Cardiac septum (tissue), 1 donor: Measurements from ENCODE around the gene KIRREL3. TPM values are rescaled to one million over a fixed set of nuclear protein-coding genes. Genes with fewer than 3 reads are reported as not detected.

ENCODE experiments used
- DNase-seq: peaks from one replicate; pipeline ENCODE4 v3.0.0-alpha.2; 2020; ENCODE audit warnings: low spot score
- intact Hi-C: fragments of 100-400 bp; cut with DNase I; formaldehyde crosslinking; loops from one replicate; pipeline ENCODE4 v1.14.0; 2022
- total RNA-seq: library from RNA; stranded (reverse); fragmentation: NEBNext Ultra II Directional; extraction: Animal tissue kit (Norgen Biotek cat#: 25700); gene quantifications from one replicate; pipeline ENCODE4 v1.2.1, GENCODE V29; 2021
- donor health status: DM: no; HTN: no; CAD: no.

Gene KIRREL3
- total RNA-seq, 1 donor from 2014 or later = 0.30 TPM

DNA sequence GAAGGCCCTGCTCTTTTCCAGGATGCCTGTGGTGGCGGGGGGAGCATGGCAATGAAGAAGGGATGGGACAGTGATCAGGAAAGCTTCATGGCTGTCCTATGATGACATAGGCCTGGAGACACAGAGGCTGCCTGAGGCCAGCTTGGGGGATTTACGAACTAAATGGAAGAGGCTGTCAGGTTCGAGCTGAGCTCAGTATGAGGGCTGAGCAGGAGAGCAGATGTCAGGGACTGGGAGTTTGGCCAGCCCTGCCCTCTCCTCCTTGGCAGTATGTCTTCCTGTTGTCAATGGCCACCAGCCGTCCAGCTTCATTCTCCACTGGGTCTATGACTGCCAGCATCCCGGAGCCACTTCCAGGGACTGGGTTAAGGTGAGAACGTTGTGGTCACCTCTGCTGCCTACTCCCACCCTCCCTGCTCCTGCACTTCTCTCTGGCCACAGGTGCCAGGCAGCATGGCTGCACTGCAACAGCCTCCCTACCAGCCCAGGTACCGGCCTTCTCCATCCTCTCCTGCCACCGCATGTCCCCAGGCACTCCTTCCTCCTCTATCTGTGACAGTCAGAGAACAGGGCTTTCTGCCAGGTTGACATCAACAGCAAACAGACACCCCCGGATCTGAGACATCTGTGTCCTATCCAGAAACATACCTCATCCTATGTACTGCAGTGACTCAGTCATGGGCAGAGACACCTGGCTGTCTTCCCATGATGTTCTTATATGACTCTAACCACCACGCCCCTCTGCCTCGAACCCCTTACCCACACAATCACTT, 75.1 kb downstream of the KIRREL3 start:
- intact Hi-C loops = no loop called here
- DNase-seq = no peak

GRCh38 chr11:126924376-126925040, 76.1 kb downstream of the KIRREL3 start:
- DNase-seq = no peak
- intact Hi-C loops = no loop called here

DNA sequence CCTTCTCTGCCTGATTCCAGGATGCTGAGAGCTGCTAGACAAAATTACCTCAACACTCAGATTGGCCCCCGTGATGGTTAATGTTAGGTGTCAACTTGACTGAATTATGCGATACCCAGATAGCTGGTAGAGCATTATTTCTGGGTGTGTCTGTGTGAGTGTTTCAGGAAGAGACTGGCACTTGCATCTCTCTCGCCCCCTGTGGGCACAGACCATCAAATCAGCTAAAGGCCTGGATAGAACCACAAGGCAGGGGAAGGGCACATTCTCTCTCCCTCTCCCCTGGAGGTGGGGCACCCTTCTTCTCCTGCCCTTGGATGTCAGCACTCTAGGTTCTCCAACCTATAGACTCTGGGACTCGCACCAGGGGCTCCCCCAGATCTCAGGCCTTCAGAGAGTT, 79.7 kb downstream of the KIRREL3 start:
- intact Hi-C loops = no loop called here
- no peak for DNase-seq

- no peak for DNase-seq
- intact Hi-C loops = no loop called here
These were observed 81.3 kb downstream of the KIRREL3 start for GRCh38 chr11:126919147-126919823.

GRCh38 chr11:126918556-126918955, 82.0 kb downstream of the KIRREL3 start:
- intact Hi-C loops = no loop called here
- DNase-seq = no peak

GRCh38 chr11:126917531-126918204, 82.9 kb downstream of the KIRREL3 start:
- intact Hi-C loops = no loop called here
- no peak for DNase-seq

GRCh38 chr11:126915430-126915829, 85.1 kb downstream of the KIRREL3 start:
- intact Hi-C loops = no loop called here
- DNase-seq = no peak

DNA sequence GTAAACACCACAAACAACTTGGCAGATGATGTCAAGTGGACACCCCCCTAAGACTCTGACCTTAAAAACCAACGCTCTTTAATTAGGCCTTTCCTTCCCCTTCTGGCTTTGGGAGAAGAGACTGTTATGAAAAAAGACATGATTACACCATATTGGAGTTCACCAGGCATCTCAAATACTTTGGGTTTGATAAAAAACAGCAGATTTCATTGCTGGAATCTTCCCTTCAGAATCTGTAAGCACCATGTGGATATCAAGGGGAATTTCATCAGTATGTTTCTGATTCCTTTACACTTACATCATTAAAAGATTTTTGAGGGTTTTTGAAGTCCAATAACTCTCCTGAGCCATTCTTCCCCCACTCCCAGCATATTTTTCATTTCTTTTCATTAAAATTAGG, 85.6 kb downstream of the KIRREL3 start:
- intact Hi-C loops = no loop called here
- no peak for DNase-seq

DNA sequence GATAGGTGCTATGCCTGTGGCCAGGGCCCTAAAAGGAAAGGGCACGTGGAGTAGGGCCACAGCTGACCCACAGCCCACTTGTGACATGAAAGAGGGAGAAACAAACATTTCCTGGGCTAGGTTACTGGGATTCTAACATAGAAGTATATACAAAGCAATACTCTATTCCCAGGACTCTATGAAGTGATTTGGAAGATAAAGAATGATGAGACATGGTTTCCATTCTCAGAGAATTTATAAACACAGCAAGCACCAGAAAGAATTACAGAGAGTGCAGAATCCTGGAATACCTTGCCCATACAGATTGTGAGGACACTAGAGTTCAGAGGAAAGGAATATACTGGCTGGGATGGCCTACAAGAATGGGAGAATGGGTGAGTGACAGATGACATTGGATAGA, 86.4 kb downstream of the KIRREL3 start:
- DNase-seq = no peak
- intact Hi-C loops = no loop called here

DNA sequence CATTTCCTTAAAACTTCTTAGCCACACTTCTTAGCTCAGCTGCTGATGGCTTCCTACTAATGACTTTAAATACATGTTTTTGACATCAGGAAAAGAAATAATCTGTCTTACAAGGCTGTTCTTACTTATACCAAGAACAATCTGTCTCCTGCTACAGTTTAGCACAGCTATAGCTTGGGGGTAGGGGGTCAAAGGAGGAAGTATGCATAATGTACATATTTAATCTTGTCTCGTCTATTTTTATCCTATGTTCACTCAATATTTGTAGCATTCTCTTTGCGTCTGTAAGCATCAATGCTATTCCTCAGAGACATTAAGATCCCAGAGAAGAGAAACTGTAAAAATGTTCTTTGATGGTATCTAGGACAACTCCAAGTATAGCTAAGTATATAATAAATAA, 96.0 kb downstream of the KIRREL3 start:
- DNase-seq = no peak
- intact Hi-C loops = no loop called here

DNA sequence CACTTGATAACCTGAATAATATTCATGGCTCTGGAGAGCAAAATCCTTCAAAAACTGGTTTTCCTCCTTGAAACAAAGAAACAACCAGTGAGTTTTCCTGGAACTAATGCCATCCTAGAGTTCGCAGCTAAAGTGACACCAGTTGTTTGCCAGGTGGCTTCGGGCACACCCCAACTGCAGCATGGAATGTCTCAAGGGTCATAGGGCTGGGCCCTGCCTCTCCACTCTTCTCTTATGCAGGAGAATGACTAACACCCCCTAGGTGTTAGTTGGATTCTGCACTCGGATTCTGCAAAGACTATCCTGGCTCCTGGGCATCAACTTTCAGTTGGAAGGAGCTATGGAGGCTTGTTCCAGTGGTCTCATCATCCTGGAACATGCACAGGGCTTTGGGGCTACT, 98.8 kb downstream of the KIRREL3 start:
- intact Hi-C loops = no loop called here
- no peak for DNase-seq

DNA sequence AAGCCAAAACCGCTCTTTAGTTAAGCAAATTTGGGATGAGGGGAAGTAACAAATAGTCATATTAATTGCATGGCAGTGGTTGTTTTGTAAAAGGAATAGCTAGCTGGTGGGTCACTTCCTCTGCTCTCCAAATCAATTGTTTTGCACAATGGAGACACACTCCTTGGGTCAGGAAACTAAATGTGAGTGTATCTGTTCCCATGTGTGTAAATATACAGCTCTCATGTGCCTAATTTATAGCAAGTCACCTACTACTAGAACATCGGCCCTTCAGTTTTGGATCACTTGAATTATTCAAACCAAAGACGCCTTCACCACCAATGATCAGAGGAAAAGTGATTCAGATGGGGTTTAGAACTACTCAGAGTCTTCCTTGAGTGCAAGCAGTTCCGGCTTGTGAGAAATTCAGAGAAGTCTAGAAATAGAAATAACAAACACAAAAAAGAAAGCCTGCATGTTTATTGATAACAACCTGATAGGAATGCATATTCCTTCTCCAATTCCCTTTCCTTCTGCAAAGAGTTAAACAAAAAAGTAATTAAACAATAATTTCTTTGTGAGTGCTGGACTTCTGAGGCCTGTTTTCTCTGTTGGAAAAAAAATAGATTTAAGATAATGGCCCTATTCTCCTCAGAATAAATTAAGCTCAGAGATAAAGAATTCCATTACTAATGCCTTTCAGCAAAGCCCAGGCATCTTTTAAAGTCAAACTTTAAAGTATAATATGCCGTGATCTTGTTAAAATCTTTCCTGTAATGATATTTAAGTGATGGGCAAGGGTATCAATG, 100.4 kb downstream of the KIRREL3 start:
- no peak for DNase-seq
- intact Hi-C loops = no loop called here

GRCh38 chr11:126898802-126899201, 101.8 kb downstream of the KIRREL3 start:
- intact Hi-C loops = no loop called here
- DNase-seq = no peak

GRCh38 chr11:126897430-126897829, 103.1 kb downstream of the KIRREL3 start:
- no peak for DNase-seq
- intact Hi-C loops = no loop called here

DNA sequence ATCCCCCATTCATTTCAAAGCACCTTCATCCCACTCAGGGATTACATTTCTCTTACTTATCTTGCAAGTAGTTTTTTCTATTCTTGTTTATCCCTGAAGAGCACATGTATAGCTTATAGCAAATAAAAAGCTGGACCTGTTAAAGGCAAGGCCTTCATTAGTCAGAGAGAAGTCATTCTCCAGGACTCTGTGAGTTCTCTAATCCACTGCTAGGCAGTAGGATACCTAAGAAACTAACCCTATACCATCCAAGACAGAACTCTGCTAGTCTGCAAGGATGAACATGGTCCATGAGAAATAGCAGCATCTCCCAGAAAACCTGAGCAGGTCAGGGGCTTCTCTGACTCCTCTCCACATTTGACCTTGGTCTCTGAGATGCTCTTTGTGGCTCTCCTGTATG, 104.5 kb downstream of the KIRREL3 start:
- intact Hi-C loops = no loop called here
- no peak for DNase-seq

GRCh38 chr11:126893796-126894195, 106.8 kb downstream of the KIRREL3 start:
- intact Hi-C loops = no loop called here
- DNase-seq = no peak

- intact Hi-C loops = no loop called here
- no peak for DNase-seq
These were observed 107.8 kb downstream of the KIRREL3 start for GRCh38 chr11:126892756-126893155.

DNA sequence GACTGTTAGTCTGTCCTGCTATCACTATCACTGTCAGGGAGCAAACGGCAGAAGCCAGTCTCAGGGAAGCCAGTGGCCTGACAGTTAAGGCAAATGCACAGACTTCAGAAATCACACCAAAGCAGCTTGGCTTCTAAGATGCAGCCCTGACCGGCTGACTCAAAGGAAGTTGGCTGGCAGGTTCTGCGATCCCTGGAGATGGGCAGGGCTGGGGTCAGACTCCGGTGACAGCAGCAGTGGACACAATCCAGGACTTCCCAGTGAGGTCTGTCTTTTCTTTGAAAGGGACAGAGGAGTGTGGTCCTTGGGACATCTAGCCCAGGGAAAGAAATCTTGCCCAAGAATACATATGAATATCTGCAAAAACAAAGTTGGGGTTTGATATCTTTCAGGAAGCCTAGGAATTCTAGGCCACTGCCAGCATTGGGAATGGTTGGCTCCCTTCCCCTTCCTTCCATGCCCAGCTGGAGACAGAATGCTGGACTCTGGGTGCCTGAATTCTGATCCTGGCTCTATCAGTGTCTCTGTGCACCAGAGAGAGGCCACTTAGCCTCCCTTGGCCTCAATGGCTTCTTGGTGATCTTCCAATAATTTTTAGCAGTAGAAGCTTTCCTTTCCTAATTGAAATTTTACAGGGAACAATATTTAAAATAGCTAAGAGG, 108.9 kb downstream of the KIRREL3 start:
- no peak for DNase-seq
- intact Hi-C loops = no loop called here

- intact Hi-C loops = no loop called here
- DNase-seq = no peak
These were observed 110.0 kb downstream of the KIRREL3 start for GRCh38 chr11:126890561-126890960.
